ENCODE data around the gene OTX2. TPM values are rescaled to one million over a fixed set of nuclear protein-coding genes. Genes with fewer than 3 reads are reported as not detected.
A peak's percentile ranks its signal among the peaks of the same experiment; 100 is the strongest.

Gene OTX2
- total RNA-seq, 2 donors from 2014 or later: not detected

DNA sequence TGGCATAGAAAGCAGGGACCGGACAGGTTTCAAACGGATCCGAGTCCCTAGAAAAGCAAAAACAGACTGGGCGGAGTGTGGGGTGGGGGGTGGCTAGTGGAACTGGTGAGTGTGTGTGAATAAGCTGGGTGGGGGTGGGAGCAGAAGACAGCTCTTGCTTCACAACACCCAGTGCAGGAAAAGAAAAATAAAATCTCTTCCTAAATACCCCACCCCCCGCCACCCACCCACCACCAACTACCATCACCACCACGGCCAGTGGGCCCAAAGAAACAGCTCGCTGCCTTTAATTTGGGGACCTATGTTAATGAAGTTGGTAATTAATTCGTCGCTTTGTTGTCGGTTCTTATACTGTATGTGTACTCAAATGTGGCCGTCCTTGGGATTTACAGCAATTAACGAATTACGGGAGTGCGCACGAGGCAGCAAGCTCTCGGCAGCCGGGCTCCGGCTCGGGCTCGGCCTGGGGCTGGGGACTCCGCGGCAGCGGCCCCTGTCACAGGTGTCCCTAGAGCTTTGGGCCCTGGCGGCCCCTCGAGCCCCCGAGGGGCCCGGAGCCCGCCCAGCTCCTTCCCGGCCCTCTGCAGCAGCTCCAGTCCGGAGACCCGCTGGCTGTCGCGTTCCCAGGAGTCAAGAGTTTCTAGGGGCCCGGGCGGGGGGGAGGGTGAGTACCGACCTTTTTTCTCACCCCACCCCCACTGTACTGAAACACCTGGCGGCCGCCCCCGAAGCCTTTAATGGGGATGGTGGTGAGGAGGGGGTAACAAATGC is 1.5 kb upstream of the OTX2 start:
- no peak for DNase-seq (ENCODE audit: low spot score)
- no peaks in the 10 kb centered on the region for H3K9me3 ChIP-seq
- H3K4me3 ChIP-seq: no peak overlapping the region
- TF ChIP-seq, protein P1, sequence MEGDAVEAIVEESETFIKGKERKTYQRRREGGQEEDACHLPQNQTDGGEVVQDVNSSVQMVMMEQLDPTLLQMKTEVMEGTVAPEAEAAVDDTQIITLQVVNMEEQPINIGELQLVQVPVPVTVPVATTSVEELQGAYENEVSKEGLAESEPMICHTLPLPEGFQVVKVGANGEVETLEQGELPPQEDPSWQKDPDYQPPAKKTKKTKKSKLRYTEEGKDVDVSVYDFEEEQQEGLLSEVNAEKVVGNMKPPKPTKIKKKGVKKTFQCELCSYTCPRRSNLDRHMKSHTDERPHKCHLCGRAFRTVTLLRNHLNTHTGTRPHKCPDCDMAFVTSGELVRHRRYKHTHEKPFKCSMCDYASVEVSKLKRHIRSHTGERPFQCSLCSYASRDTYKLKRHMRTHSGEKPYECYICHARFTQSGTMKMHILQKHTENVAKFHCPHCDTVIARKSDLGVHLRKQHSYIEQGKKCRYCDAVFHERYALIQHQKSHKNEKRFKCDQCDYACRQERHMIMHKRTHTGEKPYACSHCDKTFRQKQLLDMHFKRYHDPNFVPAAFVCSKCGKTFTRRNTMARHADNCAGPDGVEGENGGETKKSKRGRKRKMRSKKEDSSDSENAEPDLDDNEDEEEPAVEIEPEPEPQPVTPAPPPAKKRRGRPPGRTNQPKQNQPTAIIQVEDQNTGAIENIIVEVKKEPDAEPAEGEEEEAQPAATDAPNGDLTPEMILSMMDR (IDR thresholded peaks at IDR 0.05): no peak
- H3K36me3 ChIP-seq: no peaks in the 10 kb centered on the region
- peaks cover 0 to 22% of the 10 kb centered on the region in 2 donors for H3K4me1 ChIP-seq
- H3K27ac ChIP-seq: no peak overlapping the region
- peaks cover 57 to 62% of the 10 kb centered on the region in 2 donors for H3K27me3 ChIP-seq

DNA sequence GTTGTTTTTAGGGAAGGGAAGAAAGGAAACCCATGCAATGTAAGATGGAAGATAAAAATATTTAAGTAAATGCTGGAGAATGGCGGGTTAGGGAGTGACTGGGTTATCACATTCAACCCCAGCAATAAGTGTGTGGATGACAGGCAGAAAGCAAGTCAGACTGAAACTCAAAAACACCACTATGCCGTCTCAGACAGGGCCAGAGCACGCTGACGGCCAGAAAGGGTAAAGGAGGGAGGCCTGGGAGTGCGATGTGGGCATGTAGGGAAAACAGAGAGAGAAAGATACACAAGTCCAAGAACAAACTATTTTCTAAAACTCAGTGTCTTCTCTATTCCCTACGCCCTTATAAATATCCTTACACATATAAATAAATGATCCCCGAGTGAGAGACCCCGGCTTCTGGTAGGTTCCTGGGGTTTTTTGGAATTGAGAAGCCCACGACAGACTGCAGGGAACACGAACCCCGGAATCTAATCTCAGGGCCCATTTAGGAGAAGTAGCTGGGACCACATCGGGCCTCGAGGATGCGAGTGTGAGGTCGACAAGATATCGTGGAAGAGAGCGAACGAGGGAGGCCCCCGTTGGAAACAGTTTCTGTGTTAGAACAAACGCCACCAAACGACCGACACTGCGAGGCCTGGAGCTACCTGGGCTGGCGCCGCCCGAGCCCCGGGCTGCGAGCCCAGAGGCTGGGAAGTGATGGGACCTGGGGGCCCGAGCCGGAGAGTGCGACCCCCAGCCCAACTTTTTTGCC is 735 bp upstream of the OTX2 start:
- Histone ChIP-seq H3K27ac (no peak overlapping the region), H3K9me3 (no peaks in the 10 kb centered on the region), H3K27me3 (peaks cover 62 to 64% of the 10 kb centered on the region in 2 donors), H3K4me1 (peaks cover 0 to 22% of the 10 kb centered on the region in 2 donors), H3K4me3 (no peak overlapping the region), H3K36me3 (no peaks in the 10 kb centered on the region)
- no peak for DNase-seq (ENCODE audit: low spot score)
- TF ChIP-seq, protein P1 (IDR thresholded peaks at IDR 0.05): no peak

DNA sequence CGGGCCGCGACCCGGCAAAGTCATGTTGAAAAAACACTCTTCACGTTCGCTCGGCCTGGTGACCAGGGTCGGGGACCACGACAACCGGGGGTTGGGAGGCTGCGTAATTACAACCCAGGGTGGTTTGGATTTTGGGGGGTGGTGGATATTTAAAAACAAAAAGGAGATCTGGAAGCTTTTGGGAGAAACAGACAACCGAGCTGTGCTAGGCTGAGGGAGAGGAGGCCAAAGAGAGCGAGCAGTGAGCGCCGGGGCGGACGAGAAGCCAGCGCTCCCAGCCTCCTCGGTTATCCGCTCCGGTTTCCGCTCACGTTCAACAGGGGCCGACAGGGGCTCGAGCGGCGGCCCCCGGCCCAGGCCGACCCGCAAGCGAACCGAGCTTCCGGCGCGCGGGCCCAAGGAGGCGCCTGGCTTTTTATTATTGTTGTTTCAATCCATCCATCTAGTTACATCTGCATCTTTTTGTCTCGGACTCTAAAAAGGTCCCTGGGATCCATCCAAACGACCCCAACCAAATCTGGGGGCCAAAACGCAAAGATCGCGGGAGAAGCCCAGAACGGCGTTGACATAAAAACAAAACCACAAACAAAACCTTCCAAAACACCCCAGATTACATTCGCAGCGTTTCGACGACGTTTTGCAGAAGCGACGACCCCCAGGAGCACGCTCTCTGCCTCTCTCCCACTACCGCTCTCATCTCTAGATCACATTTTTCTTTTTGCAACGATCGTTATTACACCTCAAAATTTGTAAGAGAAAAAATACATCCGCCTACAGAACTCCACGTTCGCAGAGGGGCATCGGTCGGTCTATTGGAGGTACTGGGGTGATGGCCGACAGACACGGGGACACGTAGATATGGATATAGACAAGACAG is 771 bp downstream of the OTX2 start:
- no peak overlapping the region for H3K27ac ChIP-seq
- peaks cover 0 to 22% of the 10 kb centered on the region in 2 donors for H3K4me1 ChIP-seq
- H3K9me3 ChIP-seq: no peaks in the 10 kb centered on the region
- H3K36me3 ChIP-seq: no peaks in the 10 kb centered on the region
- peak overlapping the region in 1 of 2 donors; percentile 19 for H3K4me3 ChIP-seq
- peaks cover 64 to 72% of the 10 kb centered on the region in 2 donors for H3K27me3 ChIP-seq
- DNase-seq (ENCODE audit: low spot score): no peak
- TF ChIP-seq, protein P1 (IDR thresholded peaks at IDR 0.05): no peak

DNA sequence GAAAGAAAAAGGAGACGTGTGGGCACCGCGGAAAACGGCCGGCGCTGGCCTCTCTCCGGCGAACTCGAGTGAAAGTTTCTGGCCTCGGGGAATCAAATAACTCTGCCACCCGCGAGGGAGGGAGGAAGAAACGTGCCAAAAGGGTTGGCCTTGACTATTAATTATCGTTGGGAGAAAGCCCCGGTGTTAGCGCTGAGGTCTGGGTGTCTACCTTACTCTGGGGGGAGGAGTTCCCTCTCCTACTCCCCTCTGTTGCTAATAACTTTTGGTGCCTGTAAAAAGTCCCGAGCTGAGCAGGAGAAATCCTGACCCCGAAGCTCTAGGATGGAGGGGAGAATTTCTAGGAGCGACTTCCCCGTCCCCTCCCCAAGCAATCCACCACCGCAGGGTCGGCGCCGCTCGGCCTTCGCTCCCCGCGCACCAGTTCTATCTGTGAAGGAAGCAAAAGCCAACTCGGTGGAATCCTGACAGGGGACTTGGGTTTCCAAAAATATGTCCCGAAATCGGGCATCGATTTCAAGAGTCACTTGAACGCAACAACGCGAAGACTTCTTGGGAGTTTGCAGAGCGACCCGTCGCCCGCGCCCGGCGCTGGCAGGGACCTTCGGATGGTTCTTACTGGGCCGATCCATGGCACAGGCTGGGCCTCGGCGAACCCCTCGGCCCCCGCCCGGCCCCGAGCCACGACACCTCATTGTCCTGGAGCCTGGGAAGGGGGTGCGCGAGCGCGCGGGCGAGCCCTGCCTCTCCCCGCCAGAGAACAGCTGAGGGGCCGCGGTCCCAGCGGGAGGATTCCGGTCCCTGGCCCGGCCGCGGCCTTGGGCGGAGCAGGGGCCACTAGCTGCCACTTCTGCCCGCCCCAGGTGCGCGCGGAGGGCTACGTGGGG is 1.7 kb downstream of the OTX2 start:
- Histone ChIP-seq H3K27me3 (peaks cover 65 to 67% of the 10 kb centered on the region in 2 donors), H3K4me1 (peaks cover 0 to 22% of the 10 kb centered on the region in 2 donors), H3K36me3 (no peaks in the 10 kb centered on the region), H3K27ac (no peak overlapping the region), H3K4me3 (peak overlapping the region in 1 of 2 donors; percentile 19), H3K9me3 (no peaks in the 10 kb centered on the region)
- TF ChIP-seq, protein P1 (IDR thresholded peaks at IDR 0.05): no peak
- no peak for DNase-seq (ENCODE audit: low spot score)

DNA sequence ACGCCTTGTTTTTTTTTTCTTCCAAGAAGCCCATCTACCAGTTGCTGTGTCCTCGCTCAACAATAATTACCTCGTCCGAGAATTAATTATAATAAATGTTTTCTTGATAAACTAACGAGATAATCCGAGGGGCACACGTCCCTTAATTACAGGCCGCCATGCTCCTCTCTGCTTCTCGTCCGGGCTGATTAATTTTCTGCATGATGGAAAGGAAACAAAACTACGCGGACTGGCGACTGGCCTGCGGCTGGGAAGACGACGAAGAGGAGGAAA is 2.2 kb downstream of the OTX2 start:
- Histone ChIP-seq H3K4me1 (peaks cover 0 to 22% of the 10 kb centered on the region in 2 donors), H3K27me3 (peaks cover 65 to 66% of the 10 kb centered on the region in 2 donors), H3K9me3 (no peaks in the 10 kb centered on the region), H3K36me3 (no peaks in the 10 kb centered on the region), H3K27ac (no peak overlapping the region), H3K4me3 (peak overlapping the region in 1 of 2 donors; percentile 19)
- TF ChIP-seq, protein P1 (IDR thresholded peaks at IDR 0.05): no peak
- no peak for DNase-seq (ENCODE audit: low spot score)

Data from right atrium auricular region (tissue), 2 donors.